WERI-Rb-1 (cell line): Measurements from ENCODE around the gene SFT2D3.

Experiments
- DNase-seq: peaks from one replicate; pipeline ENCODE4 v3.0.0-alpha.2; 2020
- H3K27ac ChIP-seq: fragments of 250-450 bp; sonication (Bioruptor Pico); 2 replicates; pipeline ENCODE4 v1.5.1; 2020; ENCODE audit warnings: mild to moderate bottlenecking, moderate library complexity
- H3K27me3 ChIP-seq: fragments of 250-450 bp; sonication (Bioruptor Pico); 2 replicates; pipeline ENCODE4 v1.5.1; 2021; ENCODE audit warnings: mild to moderate bottlenecking, low read depth, moderate library complexity; ENCODE audit not compliant: insufficient read depth, severe bottlenecking
- H3K36me3 ChIP-seq: fragments of 250-450 bp; sonication (Bioruptor Pico); 2 replicates; pipeline ENCODE4 v1.5.1; 2020; ENCODE audit warnings: mild to moderate bottlenecking, moderate library complexity
- H3K4me3 ChIP-seq: 2 replicates; pipeline ENCODE4 v1.5.1; 2011; ENCODE audit warnings: low read depth, mild to moderate bottlenecking, control low read depth, low read length
- H3K9me3 ChIP-seq: fragments of 250-450 bp; sonication (Bioruptor Pico); 2 replicates; pipeline ENCODE4 v1.5.1; 2021; ENCODE audit warnings: mild to moderate bottlenecking, moderate library complexity; ENCODE audit not compliant: severe bottlenecking
- TF ChIP-seq, protein P1 (sequence below): IDR thresholded peaks from 2 replicates; pipeline ENCODE4 v1.5.1; 2011; ENCODE audit warnings: low read depth, mild to moderate bottlenecking, control low read depth, inconsistent platforms, low read length

The SFT2D3 gene

DNA sequence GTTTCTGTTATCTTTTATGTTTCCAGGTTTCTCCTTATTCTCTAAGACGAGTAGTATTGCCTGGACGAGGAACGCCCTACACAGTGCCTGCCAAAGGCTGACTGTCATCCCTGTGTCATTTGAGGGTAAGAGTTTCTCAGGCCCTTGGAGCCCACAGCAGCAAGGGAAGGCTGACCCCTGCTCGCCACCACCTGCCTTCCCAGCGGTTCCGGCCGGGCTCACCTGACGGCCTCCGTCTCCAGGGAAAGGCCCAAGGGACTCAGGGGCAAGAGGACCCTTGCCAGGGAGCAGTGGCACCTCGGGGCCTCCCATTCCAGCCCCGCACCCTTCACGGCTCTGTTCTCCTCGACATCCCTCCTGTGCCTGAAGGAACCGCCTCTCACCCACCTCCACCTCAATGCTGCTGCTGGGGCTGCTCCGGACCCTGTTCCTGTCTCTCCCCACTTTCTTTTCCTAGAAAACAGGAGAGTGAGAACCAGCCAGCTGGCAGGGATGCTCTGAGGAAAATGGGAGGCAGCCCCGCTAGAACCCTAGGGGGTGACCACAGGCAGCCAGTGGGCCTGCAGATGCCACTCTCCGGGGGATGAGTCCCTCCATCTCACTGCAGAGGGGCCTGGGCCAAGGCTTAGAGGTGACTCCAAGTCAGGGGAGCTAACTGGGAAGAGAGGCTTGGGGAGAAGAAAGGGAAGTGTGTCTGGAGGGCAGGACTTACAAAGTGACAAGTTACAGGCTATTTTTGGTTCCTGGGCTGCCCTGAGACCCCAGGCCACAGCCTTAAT lies 27.8 kb upstream of the SFT2D3 start:
- TF ChIP-seq, protein P1, sequence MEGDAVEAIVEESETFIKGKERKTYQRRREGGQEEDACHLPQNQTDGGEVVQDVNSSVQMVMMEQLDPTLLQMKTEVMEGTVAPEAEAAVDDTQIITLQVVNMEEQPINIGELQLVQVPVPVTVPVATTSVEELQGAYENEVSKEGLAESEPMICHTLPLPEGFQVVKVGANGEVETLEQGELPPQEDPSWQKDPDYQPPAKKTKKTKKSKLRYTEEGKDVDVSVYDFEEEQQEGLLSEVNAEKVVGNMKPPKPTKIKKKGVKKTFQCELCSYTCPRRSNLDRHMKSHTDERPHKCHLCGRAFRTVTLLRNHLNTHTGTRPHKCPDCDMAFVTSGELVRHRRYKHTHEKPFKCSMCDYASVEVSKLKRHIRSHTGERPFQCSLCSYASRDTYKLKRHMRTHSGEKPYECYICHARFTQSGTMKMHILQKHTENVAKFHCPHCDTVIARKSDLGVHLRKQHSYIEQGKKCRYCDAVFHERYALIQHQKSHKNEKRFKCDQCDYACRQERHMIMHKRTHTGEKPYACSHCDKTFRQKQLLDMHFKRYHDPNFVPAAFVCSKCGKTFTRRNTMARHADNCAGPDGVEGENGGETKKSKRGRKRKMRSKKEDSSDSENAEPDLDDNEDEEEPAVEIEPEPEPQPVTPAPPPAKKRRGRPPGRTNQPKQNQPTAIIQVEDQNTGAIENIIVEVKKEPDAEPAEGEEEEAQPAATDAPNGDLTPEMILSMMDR: no peak
- no peak overlapping the region for H3K27ac ChIP-seq
- H3K36me3 ChIP-seq: no peaks in the 10 kb centered on the region
- no peaks in the 10 kb centered on the region for H3K27me3 ChIP-seq
- no peak overlapping the region for H3K4me3 ChIP-seq
- H3K9me3 ChIP-seq: no peaks in the 10 kb centered on the region
- no peak for DNase-seq

DNA sequence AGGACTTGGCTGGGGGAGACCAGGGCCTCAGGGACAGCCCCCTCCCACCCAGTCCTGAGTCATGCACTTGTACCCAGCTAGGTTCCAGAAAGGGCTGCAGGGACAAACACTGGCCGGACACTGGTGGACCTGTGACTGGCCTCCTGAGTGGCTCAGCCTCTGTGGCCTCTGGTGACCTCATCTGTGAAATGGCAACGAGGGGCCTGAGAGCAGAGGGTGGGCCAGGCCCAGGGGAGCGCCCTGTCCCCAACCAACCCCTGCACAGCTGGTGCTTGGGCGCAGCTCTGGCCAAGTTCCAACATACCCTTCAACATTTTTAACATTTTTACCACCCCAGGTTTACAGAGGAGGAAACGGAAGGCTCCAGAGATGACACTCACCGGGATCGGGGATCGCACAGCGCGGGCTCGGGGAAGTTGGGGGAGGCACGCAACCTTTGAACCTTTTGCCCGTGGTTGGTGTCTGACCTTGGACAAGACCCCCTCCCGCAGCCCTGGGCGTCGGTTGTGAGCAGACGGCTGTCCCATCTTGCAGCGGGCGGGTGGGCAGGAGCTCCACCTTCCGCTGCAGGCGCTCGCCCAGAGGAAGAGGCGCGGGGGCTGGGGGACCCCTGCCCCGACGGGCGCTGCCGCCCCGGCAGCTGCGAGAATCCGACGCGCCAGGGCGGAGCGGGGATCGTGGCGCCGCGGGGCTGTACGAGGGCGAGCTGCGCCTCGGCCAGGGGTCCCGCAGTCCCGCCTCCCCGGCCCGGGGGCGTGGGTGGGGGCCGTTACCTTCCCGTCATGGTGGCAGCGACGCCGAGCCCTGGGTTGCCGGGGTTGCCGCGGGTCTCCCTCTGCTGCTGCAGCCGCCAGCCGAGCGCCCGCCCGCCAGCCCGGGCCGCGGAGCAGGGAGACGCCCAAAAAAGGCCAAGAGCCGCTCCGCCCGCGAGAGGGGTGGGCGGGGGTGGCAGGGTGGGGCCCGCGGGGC lies 26.8 kb upstream of the SFT2D3 start:
- H3K4me3 ChIP-seq: no peak overlapping the region
- TF ChIP-seq, protein P1: no peak
- DNase-seq: no peak
- no peaks in the 10 kb centered on the region for H3K36me3 ChIP-seq
- no peak overlapping the region for H3K27ac ChIP-seq
- H3K27me3 ChIP-seq: no peaks in the 10 kb centered on the region
- no peaks in the 10 kb centered on the region for H3K9me3 ChIP-seq

DNA sequence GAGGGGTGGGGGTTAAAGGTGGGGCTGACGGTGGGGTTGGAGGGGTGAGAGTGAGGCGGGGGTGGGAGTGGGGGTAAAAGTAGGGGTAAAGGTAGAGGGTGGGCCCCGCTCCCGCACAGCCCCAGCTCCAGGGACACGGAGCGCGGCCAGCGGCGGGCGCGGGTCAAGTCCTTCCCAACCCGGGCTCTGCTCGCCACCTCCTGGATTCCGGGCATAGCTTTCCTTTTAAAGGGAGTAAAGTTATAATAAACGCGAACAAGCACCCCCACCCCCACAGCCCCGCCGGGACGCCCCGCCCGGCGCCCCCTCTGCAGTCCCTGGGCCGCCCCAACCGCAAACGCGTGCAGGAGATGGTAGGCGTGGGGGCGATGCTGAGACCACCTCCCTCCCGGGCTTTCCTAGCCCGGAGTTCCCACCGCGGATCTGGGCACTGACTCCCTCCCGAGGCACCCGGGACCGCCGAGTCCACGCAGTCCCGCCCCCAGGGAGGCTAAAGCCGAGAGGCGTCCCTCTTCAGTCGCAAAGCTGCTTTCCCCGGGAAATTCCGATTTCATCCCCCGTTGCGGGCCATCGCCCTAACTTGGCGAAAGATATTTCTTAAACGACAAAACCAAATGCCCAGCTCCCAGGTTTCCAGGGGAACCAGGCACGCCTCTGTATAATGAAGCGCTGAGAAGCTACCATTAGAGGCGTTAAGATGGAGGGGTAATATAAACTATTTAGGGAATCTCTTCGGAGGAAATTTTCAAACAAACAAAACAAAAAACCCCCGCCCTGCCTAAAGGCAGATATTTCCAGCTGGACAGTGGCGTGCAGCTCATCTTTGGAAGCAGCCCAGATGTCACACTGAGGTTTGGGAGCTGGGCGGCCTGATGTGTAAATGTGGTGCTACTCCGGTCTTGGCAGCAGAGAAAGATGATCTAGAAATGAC lies 25.7 kb upstream of the SFT2D3 start, which contains the start of gene LIMS2:
TSS of gene LIMS2 (minus strand) at position 200 of the 931 bp plus-strand sequence. CDS start 506 bp downstream, outside the sequence.
- H3K9me3 ChIP-seq: no peaks in the 10 kb centered on the region
- TF ChIP-seq, protein P1: no peak
- no peak within 1 kb of the TSS for H3K4me3 ChIP-seq
- H3K27me3 ChIP-seq: no peaks in the 10 kb centered on the region
- no peaks in the 10 kb centered on the region for H3K36me3 ChIP-seq
- H3K27ac ChIP-seq: no peak within 1 kb of the TSS
- DNase-seq: no peak

DNA sequence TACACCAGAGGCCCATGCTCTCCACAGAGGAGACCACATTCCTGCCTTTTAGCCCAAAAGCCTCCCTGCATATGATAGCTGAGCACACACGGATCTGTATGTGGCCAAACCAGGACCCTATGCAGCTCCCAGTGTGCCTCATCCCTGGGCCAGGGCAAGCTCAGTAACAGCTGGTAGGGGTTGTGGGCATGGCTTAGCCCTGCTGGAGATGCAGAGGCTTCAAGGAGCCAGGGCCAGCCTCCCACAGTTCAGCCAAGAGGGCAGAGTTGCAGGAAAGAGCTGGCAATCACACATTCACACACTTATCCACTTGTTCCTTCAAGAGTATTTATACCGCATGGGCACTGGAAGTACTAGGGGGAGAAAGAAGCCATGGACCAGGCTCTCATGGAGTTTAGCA lies 24.4 kb upstream of the SFT2D3 start:
- TF ChIP-seq, protein P1: no peak
- no peak overlapping the region for H3K4me3 ChIP-seq
- no peak for DNase-seq
- H3K27me3 ChIP-seq: no peaks in the 10 kb centered on the region
- no peaks in the 10 kb centered on the region for H3K9me3 ChIP-seq
- no peaks in the 10 kb centered on the region for H3K36me3 ChIP-seq
- H3K27ac ChIP-seq: no peak overlapping the region

DNA sequence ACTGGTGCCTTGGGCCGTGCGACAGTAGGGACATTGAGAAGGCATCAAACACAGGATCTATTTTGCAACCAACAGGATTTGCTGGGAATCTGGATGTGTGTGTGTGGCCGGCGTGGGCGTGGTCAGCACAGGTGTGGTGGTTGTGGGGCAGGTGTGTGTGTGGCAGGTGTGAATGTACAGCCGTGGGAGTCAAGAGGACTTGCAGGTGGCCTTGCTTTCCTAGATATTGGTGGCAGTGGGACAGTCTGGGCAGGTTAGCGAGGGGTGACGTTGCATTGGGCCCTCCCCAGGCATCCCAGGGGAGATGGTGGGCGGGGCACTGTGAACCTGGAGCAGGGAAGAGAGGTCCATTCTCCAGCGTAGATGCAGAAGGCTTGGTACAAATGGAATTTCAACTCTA lies 22.8 kb upstream of the SFT2D3 start:
- no peak for DNase-seq
- Histone ChIP-seq H3K36me3 (no peaks in the 10 kb centered on the region), H3K9me3 (no peaks in the 10 kb centered on the region), H3K27me3 (no peaks in the 10 kb centered on the region), H3K4me3 (no peak overlapping the region), H3K27ac (no peak overlapping the region)
- TF ChIP-seq, protein P1: no peak
